HG03280 (cell line): ENCODE data around the gene UBE2K.
"Not testable (repeated sequence)": the region's sequence is repeated elsewhere in the genome, so short reads cannot be mapped to it uniquely, and the experiment has no call there.

Experiments
- ATAC-seq: cut with Tn5 transposase; IDR thresholded peaks from one replicate; pipeline ENCODE4 v1.9.1; 2021; ENCODE audit warnings: mild to moderate bottlenecking, moderate library complexity; ENCODE audit not compliant: unreplicated experiment

The UBE2K gene

GRCh38 chr4:39792128-39792527, 94.2 kb downstream of the UBE2K start:
- ATAC-seq: no peak

- no peak for ATAC-seq
These were observed 94.6 kb downstream of the UBE2K start for GRCh38 chr4:39792529-39792928.

GRCh38 chr4:39792976-39793375, 95.0 kb downstream of the UBE2K start:
- ATAC-seq: not testable (repeated sequence)

- ATAC-seq: no peak
These were observed 104.1 kb downstream of the UBE2K start for GRCh38 chr4:39802005-39802404.

- ATAC-seq: no peak
These were observed 110.4 kb downstream of the UBE2K start for GRCh38 chr4:39808231-39808749.

GRCh38 chr4:39812500-39812899, 114.6 kb downstream of the UBE2K start:
- ATAC-seq: no peak

GRCh38 chr4:39813033-39813432, 115.1 kb downstream of the UBE2K start:
- ATAC-seq: not testable (repeated sequence)

GRCh38 chr4:39813761-39814160, 115.8 kb downstream of the UBE2K start:
- not testable (repeated sequence) for ATAC-seq

GRCh38 chr4:39814403-39815185, 116.7 kb downstream of the UBE2K start:
- ATAC-seq: no peak

GRCh38 chr4:39818646-39819045, 120.7 kb downstream of the UBE2K start:
- ATAC-seq: no peak

- ATAC-seq: no peak
These were observed 122.2 kb downstream of the UBE2K start for GRCh38 chr4:39820186-39820585.

GRCh38 chr4:39821951-39822350, 124.0 kb downstream of the UBE2K start:
- no peak for ATAC-seq

GRCh38 chr4:39822662-39823061, 124.7 kb downstream of the UBE2K start:
- ATAC-seq: no peak

GRCh38 chr4:39823191-39823590, 125.3 kb downstream of the UBE2K start:
- ATAC-seq: no peak

GRCh38 chr4:39825090-39825489, 127.2 kb downstream of the UBE2K start:
- ATAC-seq: no peak

GRCh38 chr4:39825741-39826231, 127.8 kb downstream of the UBE2K start:
- no peak for ATAC-seq
